CD4-positive, alpha-beta T cell treated with Interleukin-12 subunit alpha and Interleukin-12 subunit beta, for 1 hour (primary cell): ENCODE results near the gene SPAG16.
"Not testable (repeated sequence)": the region's sequence is repeated elsewhere in the genome, so short reads cannot be mapped to it uniquely, and the experiment has no call there.

Experiments
- DNase-seq: peaks from one replicate; pipeline ENCODE4 v3.0.0-alpha.2; 2020

SPAG16 gene

GRCh38 chr2:213718411-213718810, 434.1 kb downstream of the SPAG16 start:
- not testable (repeated sequence) for DNase-seq

- no peak for DNase-seq
Observed at GRCh38 chr2:213722565-213722964, 438.3 kb downstream of the SPAG16 start.

- DNase-seq, result no peak
Observed at GRCh38 chr2:213723041-213723560, 438.8 kb downstream of the SPAG16 start.

- no peak for DNase-seq
Observed at GRCh38 chr2:213723707-213724106, 439.4 kb downstream of the SPAG16 start.

- no peak for DNase-seq
Observed at GRCh38 chr2:213726101-213726500, 441.8 kb downstream of the SPAG16 start.

GRCh38 chr2:213733893-213734292, 449.6 kb downstream of the SPAG16 start:
- DNase-seq, result no peak

- DNase-seq, result no peak
Observed at GRCh38 chr2:213740453-213740852, 456.2 kb downstream of the SPAG16 start.

GRCh38 chr2:213751446-213751845, 467.2 kb downstream of the SPAG16 start:
- DNase-seq, result no peak

GRCh38 chr2:213752575-213752974, 468.3 kb downstream of the SPAG16 start:
- DNase-seq, result no peak

GRCh38 chr2:213757525-213757924, 473.3 kb downstream of the SPAG16 start:
- no peak for DNase-seq

- DNase-seq, result no peak
Observed at GRCh38 chr2:213763354-213763753, 479.1 kb downstream of the SPAG16 start.

- no peak for DNase-seq
Observed at GRCh38 chr2:213763963-213764362, 479.7 kb downstream of the SPAG16 start.

- no peak for DNase-seq
Observed at GRCh38 chr2:213764849-213765248, 480.6 kb downstream of the SPAG16 start.

- no peak for DNase-seq
Observed at GRCh38 chr2:213766062-213766461, 481.8 kb downstream of the SPAG16 start.

- DNase-seq, result no peak
Observed at GRCh38 chr2:213766465-213766901, 482.2 kb downstream of the SPAG16 start.

- no peak for DNase-seq
Observed at GRCh38 chr2:213787869-213788268, 503.6 kb downstream of the SPAG16 start.

GRCh38 chr2:213789940-213790339, 505.7 kb downstream of the SPAG16 start:
- DNase-seq, result no peak

GRCh38 chr2:213792045-213792444, 507.8 kb downstream of the SPAG16 start:
- DNase-seq, result no peak

GRCh38 chr2:213806125-213806726, 522.0 kb downstream of the SPAG16 start:
- no peak for DNase-seq

- no peak for DNase-seq
Observed at GRCh38 chr2:213816583-213816982, 532.3 kb downstream of the SPAG16 start.

- DNase-seq, result no peak
Observed at GRCh38 chr2:213818436-213818835, 534.2 kb downstream of the SPAG16 start.

- DNase-seq, result no peak
Observed at GRCh38 chr2:213834331-213834730, 550.1 kb downstream of the SPAG16 start.

- DNase-seq, result no peak
Observed at GRCh38 chr2:213834746-213835145, 550.5 kb downstream of the SPAG16 start.

GRCh38 chr2:213846856-213847255, 562.6 kb downstream of the SPAG16 start:
- DNase-seq, result no peak

GRCh38 chr2:213847316-213847715, 563.1 kb downstream of the SPAG16 start:
- no peak for DNase-seq
